Retina (tissue), 1 donor: ENCODE results near the gene LAMC2.
A peak's percentile ranks its signal among the peaks of the same experiment; 100 is the strongest.

Experiments used
- DNase-seq: peaks from one replicate; pipeline ENCODE4 v3.0.0-alpha.2; 2016

The LAMC2 gene

GRCh38 chr1:183215076-183215720, 29.1 kb downstream of the LAMC2 start:
- peak; percentile 40 for DNase-seq

- DNase-seq: no peak
Observed at GRCh38 chr1:183215936-183216335, 29.9 kb downstream of the LAMC2 start.

GRCh38 chr1:183218027-183218618, 32.1 kb downstream of the LAMC2 start:
- peak; percentile 67 for DNase-seq

- peak; percentile 38 for DNase-seq
Observed at GRCh38 chr1:183218971-183219615, 33.0 kb downstream of the LAMC2 start.

GRCh38 chr1:183219616-183220009, 33.5 kb downstream of the LAMC2 start:
- no peak for DNase-seq

- no peak for DNase-seq
Observed at GRCh38 chr1:183222909-183223308, 36.8 kb downstream of the LAMC2 start.

GRCh38 chr1:183223467-183223866, 37.4 kb downstream of the LAMC2 start:
- DNase-seq: no peak

- no peak for DNase-seq
Observed at GRCh38 chr1:183226361-183226760, 40.3 kb downstream of the LAMC2 start.

GRCh38 chr1:183226963-183227362, 40.9 kb downstream of the LAMC2 start:
- no peak for DNase-seq

GRCh38 chr1:183227422-183228346, 41.6 kb downstream of the LAMC2 start:
- peak; percentile 53 for DNase-seq

GRCh38 chr1:183228347-183229220, 42.5 kb downstream of the LAMC2 start:
- DNase-seq: no peak

GRCh38 chr1:183230413-183230812, 44.3 kb downstream of the LAMC2 start:
- no peak for DNase-seq

- DNase-seq: no peak
Observed at GRCh38 chr1:183231545-183231944, 45.5 kb downstream of the LAMC2 start.

GRCh38 chr1:183233113-183233512, 47.0 kb downstream of the LAMC2 start:
- DNase-seq: no peak

- DNase-seq: peak; percentile 72
Observed at GRCh38 chr1:183234660-183235476, 48.8 kb downstream of the LAMC2 start.

- DNase-seq: no peak
Observed at GRCh38 chr1:183235503-183235902, 49.4 kb downstream of the LAMC2 start.

- no peak for DNase-seq
Observed at GRCh38 chr1:183236158-183236725, 50.2 kb downstream of the LAMC2 start.

GRCh38 chr1:183237046-183237445, 51.0 kb downstream of the LAMC2 start:
- DNase-seq: no peak

GRCh38 chr1:183238071-183238470, 52.0 kb downstream of the LAMC2 start:
- no peak for DNase-seq

- DNase-seq: no peak
Observed at GRCh38 chr1:183239220-183239742, 53.2 kb downstream of the LAMC2 start.
